GM12878 (cell line): ENCODE data around the gene SLC2A9. TPM values are rescaled to one million over a fixed set of nuclear protein-coding genes. Genes with fewer than 3 reads are reported as not detected.

Experiments used
- BCL11A ChIP-seq: IDR thresholded peaks from 2 replicates; pipeline ENCODE4 v1.6.1; 2011; ENCODE audit warnings: low read depth, low read length
- BCL3 ChIP-seq: IDR thresholded peaks from 2 replicates; pipeline ENCODE4 v1.6.1; 2011; ENCODE audit warnings: borderline replicate concordance, low read depth, mild to moderate bottlenecking, moderate library complexity, low read length; ENCODE audit not compliant: insufficient read depth, poor library complexity, severe bottlenecking
- CEBPZ ChIP-seq: fragments of 150-350 bp; IDR thresholded peaks from 2 replicates; pipeline ENCODE4 v1.6.1; 2016; ENCODE audit warnings: low read depth, low read length
- CHD4 ChIP-seq: fragments of 200-600 bp; sonication (generic); IDR thresholded peaks from 2 replicates; pipeline ENCODE4 v1.6.1; 2016; ENCODE audit warnings: mild to moderate bottlenecking
- CREB1 ChIP-seq: IDR thresholded peaks from 2 replicates; pipeline ENCODE4 v1.6.1; 2012; ENCODE audit warnings: low read depth, mild to moderate bottlenecking, inconsistent platforms
- E2F4 ChIP-seq: IDR thresholded peaks from 2 replicates; pipeline ENCODE4 v1.6.1; 2012; ENCODE audit warnings: low read depth, low read length, improper control_type of control experiment
- MTA3 ChIP-seq: IDR thresholded peaks from 2 replicates; pipeline ENCODE4 v1.6.1; 2012; ENCODE audit warnings: low read length, inconsistent platforms, borderline replicate concordance
- NRF1 ChIP-seq: conservative IDR thresholded peaks from 2 replicates; pipeline ENCODE4 v1.6.1; 2011; ENCODE audit warnings: mild to moderate bottlenecking, low read depth, low read length, improper control_type of control experiment
- RAD51 ChIP-seq: fragments of 450-650 bp; IDR thresholded peaks from 2 replicates; pipeline ENCODE4 v1.6.1; 2016; ENCODE audit warnings: moderate library complexity, mild to moderate bottlenecking, inconsistent platforms
- RELB ChIP-seq: fragments of 450-650 bp; IDR thresholded peaks from 2 replicates; pipeline ENCODE4 v1.6.1; 2017; ENCODE audit warnings: low read depth, mild to moderate bottlenecking, moderate library complexity
- RUNX3 ChIP-seq: IDR thresholded peaks from 2 replicates; pipeline ENCODE4 v1.6.1; 2012; ENCODE audit warnings: low read length, inconsistent platforms
- WRNIP1 ChIP-seq: IDR thresholded peaks from 2 replicates; pipeline ENCODE4 v1.6.1; 2011; ENCODE audit warnings: low read depth, low read length, improper control_type of control experiment, borderline replicate concordance
- ZBTB4 ChIP-seq: fragments of 450-650 bp; formaldehyde crosslinking; IDR thresholded peaks from 2 replicates; pipeline ENCODE4 v1.4.0; 2022; ENCODE audit warnings: mild to moderate bottlenecking, moderate library complexity
- ZNF687 ChIP-seq: fragments of 450-650 bp; IDR thresholded peaks from 2 replicates; pipeline ENCODE4 v1.6.1; 2017; ENCODE audit warnings: mild to moderate bottlenecking, moderate library complexity
- polyA plus RNA-seq, 11 experiments: library from polyadenylated mRNA; depleted of rRNA in 4 of 11; unstranded in 6 of 11; stranded (reverse) in 5 of 11; fragments of >200 nt; fragmentation: Nextera tagmentation in 4 of 11; fragmentation: Illumina TruSeq in 1 of 11; extraction: Ambion mirVana in 4 of 11; extraction: Trizol in 1 of 11; gene quantifications; 1 replicate in 1 of 11; 2 replicates in 10 of 11; pipeline versions ENCODE4 v1.2.1 to v1.2.3, GENCODE V29; 2011 to 2016; ENCODE audit warnings: inconsistent platforms in 2 of 11, missing spikeins in 2 of 11, low read depth in 1 of 11
- total RNA-seq, 4 experiments: library from RNA; depleted of rRNA in 3 of 4; stranded (reverse); fragments of >200 nt in 3 of 4; fragmentation: Illumina TruSeq in 1 of 4; extraction: Trizol in 1 of 4; gene quantifications; 2 replicates each; pipeline versions ENCODE4 v1.2.1 to v1.2.3, GENCODE V29; 2013 to 2021

Gene SLC2A9
- total and polyA plus RNA-seq, 10 of the 15 experiments (the other 5 are each of a cell fraction or from before 2014, with no cell fraction given) = 0.28 to 2.8 (median 1.2) TPM

GRCh38 chr4:9962611-9963314 is 58.5 kb downstream of the SLC2A9 start (continued):
- TF ChIP-seq CEBPZ = no peak
- peak; percentile 87 for TF ChIP-seq RAD51
- no peak for TF ChIP-seq ZBTB4
- peak; percentile 51; the same call in 1 of the 2 replicates for TF ChIP-seq ZNF687
- TF ChIP-seq MTA3 = no peak
- peak; percentile 64 for TF ChIP-seq RELB
- no peak for TF ChIP-seq E2F4
- no peak for TF ChIP-seq CREB1
- no peak for TF ChIP-seq CHD4
- no peak for TF ChIP-seq WRNIP1
- TF ChIP-seq BCL11A = no peak
- TF ChIP-seq RUNX3 = no peak
- TF ChIP-seq BCL3 = no peak
- TF ChIP-seq NRF1 = no peak
